KOPT-K1 (cell line): ENCODE results near the gene SMARCD3.
A peak's percentile ranks its signal among the peaks of the same experiment; 100 is the strongest.

Experiments used
- H3K27ac ChIP-seq: fragments of 200-600 bp; sonication (generic); 2 replicates; pipeline ENCODE4 v1.5.1; 2016; ENCODE audit warnings: antibody characterized with exemption, mild to moderate bottlenecking, low read depth, low read length; ENCODE audit not compliant: poor library complexity, severe bottlenecking
- H3K36me3 ChIP-seq: fragments of 200-600 bp; sonication (generic); 2 replicates; pipeline ENCODE4 v1.5.1; 2017; ENCODE audit warnings: antibody characterized with exemption, mild to moderate bottlenecking, low read length, moderate library complexity; ENCODE audit not compliant: insufficient read depth
- H3K9me3 ChIP-seq: fragments of 200-600 bp; sonication (generic); 2 replicates; pipeline ENCODE4 v1.5.1; 2017; ENCODE audit warnings: antibody characterized with exemption, low read length, mild to moderate bottlenecking; ENCODE audit not compliant: insufficient read depth, poor library complexity, severe bottlenecking

SMARCD3 gene

GRCh38 chr7:151276666-151277590 is 28.4 kb upstream of the SMARCD3 start:
- H3K9me3 ChIP-seq = no peaks in the 10 kb centered on the region
- no peak overlapping the region for H3K27ac ChIP-seq
- no peaks in the 10 kb centered on the region for H3K36me3 ChIP-seq

- H3K36me3 ChIP-seq = no peaks in the 10 kb centered on the region
- H3K9me3 ChIP-seq = no peaks in the 10 kb centered on the region
- no peak overlapping the region for H3K27ac ChIP-seq
Measured at GRCh38 chr7:151275813-151276577, 27.5 kb upstream of the SMARCD3 start.

- Histone ChIP-seq H3K9me3 (no peaks in the 10 kb centered on the region), H3K27ac (no peak overlapping the region), H3K36me3 (no peaks in the 10 kb centered on the region)
Measured at GRCh38 chr7:151274936-151275812, 26.7 kb upstream of the SMARCD3 start.

- Histone ChIP-seq H3K9me3 (no peaks in the 10 kb centered on the region), H3K27ac (no peak overlapping the region), H3K36me3 (no peaks in the 10 kb centered on the region)
Measured at GRCh38 chr7:151274396-151274795, 25.9 kb upstream of the SMARCD3 start.

GRCh38 chr7:151273651-151274390 is 25.3 kb upstream of the SMARCD3 start:
- Histone ChIP-seq H3K9me3 (no peaks in the 10 kb centered on the region), H3K27ac (no peak overlapping the region), H3K36me3 (no peaks in the 10 kb centered on the region)

- H3K27ac ChIP-seq = no peak overlapping the region
- H3K9me3 ChIP-seq = no peaks in the 10 kb centered on the region
- H3K36me3 ChIP-seq = no peaks in the 10 kb centered on the region
Measured at GRCh38 chr7:151272877-151273276, 24.4 kb upstream of the SMARCD3 start.

GRCh38 chr7:151272405-151272804 is 23.9 kb upstream of the SMARCD3 start:
- Histone ChIP-seq H3K36me3 (no peaks in the 10 kb centered on the region), H3K27ac (peak overlapping the region; percentile 6), H3K9me3 (no peaks in the 10 kb centered on the region)

GRCh38 chr7:151271699-151272355 is 23.3 kb upstream of the SMARCD3 start:
- H3K27ac ChIP-seq = peak overlapping the region; percentile 6

GRCh38 chr7:151269511-151269910 is 21.0 kb upstream of the SMARCD3 start:
- Histone ChIP-seq H3K27ac (no peak overlapping the region), H3K9me3 (no peaks in the 10 kb centered on the region)

More at GRCh38 chr7:151271699-151272355, 23.3 kb upstream of the SMARCD3 start:
- Histone ChIP-seq H3K9me3 (no peaks in the 10 kb centered on the region), H3K36me3 (no peaks in the 10 kb centered on the region)

GRCh38 chr7:151265351-151265931 is 16.9 kb upstream of the SMARCD3 start:
- Histone ChIP-seq H3K36me3 (no peaks in the 10 kb centered on the region), H3K27ac (no peak overlapping the region), H3K9me3 (no peaks in the 10 kb centered on the region)

More at GRCh38 chr7:151269511-151269910, 21.0 kb upstream of the SMARCD3 start:
- no peaks in the 10 kb centered on the region for H3K36me3 ChIP-seq

GRCh38 chr7:151264615-151265014 is 16.1 kb upstream of the SMARCD3 start:
- Histone ChIP-seq H3K27ac (no peak overlapping the region), H3K9me3 (no peaks in the 10 kb centered on the region), H3K36me3 (no peaks in the 10 kb centered on the region)

GRCh38 chr7:151261529-151261928 is 13.0 kb upstream of the SMARCD3 start:
- no peaks in the 10 kb centered on the region for H3K9me3 ChIP-seq
- H3K36me3 ChIP-seq = no peaks in the 10 kb centered on the region

GRCh38 chr7:151260883-151261282 is 12.4 kb upstream of the SMARCD3 start:
- Histone ChIP-seq H3K9me3 (no peaks in the 10 kb centered on the region), H3K36me3 (no peaks in the 10 kb centered on the region), H3K27ac (no peak overlapping the region)

More at GRCh38 chr7:151261529-151261928, 13.0 kb upstream of the SMARCD3 start:
- no peak overlapping the region for H3K27ac ChIP-seq
